Measurements from ENCODE around the gene CD164L2. TPM values are rescaled to one million over a fixed set of nuclear protein-coding genes. Genes with fewer than 3 reads are reported as not detected.

Gene CD164L2
- total RNA-seq, 2 donors from 2014 or later, result 1.6 to 1.8 TPM

- 94 to 96% methylated on average over 7 of the region's 8 CpGs for WGBS, 2 experiments (ENCODE audit: insufficient coverage in 1 of 2, insufficient read length in 1 of 2)
- no peaks in the 10 kb centered on the region for H3K36me3 ChIP-seq (ENCODE audit: control insufficient read depth, insufficient read depth, low read length)
- Mint-ChIP-seq H3K9me3 (peaks cover 5% of the 10 kb centered on the region), H3K27me3 (ENCODE audit: insufficient read depth) (peaks cover 11% of the 10 kb centered on the region), H3K4me1 (peaks cover 13% of the 10 kb centered on the region), H3K4me3 (no peak overlapping the region), H3K36me3 (ENCODE audit: low read depth) (peaks cover 4% of the 10 kb centered on the region), H3K27ac (no peak overlapping the region)
- H3K9ac ChIP-seq (ENCODE audit: extremely low read depth, low read length, poor library complexity, severe bottlenecking), result no peak overlapping the region
- no peak overlapping the region for H3K4me3 ChIP-seq (ENCODE audit: low read length)
- no peak overlapping the region for H3K27ac ChIP-seq (ENCODE audit: low read depth, low read length)
- DNase-seq, result no peak
- no peaks in the 10 kb centered on the region for H3K9me3 ChIP-seq (ENCODE audit: control insufficient read depth, low read length)
- H3K27me3 ChIP-seq (ENCODE audit: control insufficient read depth, insufficient read depth, low read length, poor library complexity, severe bottlenecking), result peaks cover 16% of the 10 kb centered on the region
- no peak for TF ChIP-seq CTCF (conservative IDR thresholded peaks at IDR 0.05)
- no peaks in the 10 kb centered on the region for H3K4me1 ChIP-seq (ENCODE audit: control insufficient read depth, insufficient read depth, low read length)
Measured at GRCh38 chr1:27346357-27346756, 36.8 kb downstream of the CD164L2 start.

GRCh38 chr1:27345272-27345671 lies 37.9 kb downstream of the CD164L2 start:
- peaks cover 1% of the 10 kb centered on the region for H3K9me3 Mint-ChIP-seq
- Histone ChIP-seq H3K9ac (ENCODE audit: extremely low read depth, low read length, poor library complexity, severe bottlenecking) (no peak overlapping the region), H3K27me3 (ENCODE audit: control insufficient read depth, insufficient read depth, low read length, poor library complexity, severe bottlenecking) (peaks cover 8% of the 10 kb centered on the region), H3K4me3 (ENCODE audit: low read length) (no peak overlapping the region), H3K4me1 (ENCODE audit: control insufficient read depth, insufficient read depth, low read length) (no peaks in the 10 kb centered on the region), H3K9me3 (ENCODE audit: control insufficient read depth, low read length) (no peaks in the 10 kb centered on the region), H3K27ac (ENCODE audit: low read depth, low read length) (no peak overlapping the region), H3K36me3 (ENCODE audit: control insufficient read depth, insufficient read depth, low read length) (no peaks in the 10 kb centered on the region)
- H3K36me3 Mint-ChIP-seq (ENCODE audit: low read depth), result peaks cover 4% of the 10 kb centered on the region
- H3K4me1 Mint-ChIP-seq, result peaks cover 19% of the 10 kb centered on the region
- WGBS, 2 experiments (ENCODE audit: insufficient coverage in 1 of 2, insufficient read length in 1 of 2), result 90 to 93% methylated on average over 10 to 12 of the region's 12 CpGs
- DNase-seq, result peak; percentile 36
- H3K27ac Mint-ChIP-seq, result no peak overlapping the region
- peaks cover 3% of the 10 kb centered on the region for H3K27me3 Mint-ChIP-seq (ENCODE audit: insufficient read depth)
- no peak overlapping the region for H3K4me3 Mint-ChIP-seq
- TF ChIP-seq CTCF (conservative IDR thresholded peaks at IDR 0.05), result no peak

- H3K9me3 Mint-ChIP-seq, result no peaks in the 10 kb centered on the region
- peaks cover 4% of the 10 kb centered on the region for H3K36me3 Mint-ChIP-seq (ENCODE audit: low read depth)
- peak; percentile 33 for DNase-seq
- Histone ChIP-seq H3K27me3 (ENCODE audit: control insufficient read depth, insufficient read depth, low read length, poor library complexity, severe bottlenecking) (no peaks in the 10 kb centered on the region), H3K36me3 (ENCODE audit: control insufficient read depth, insufficient read depth, low read length) (no peaks in the 10 kb centered on the region), H3K4me1 (ENCODE audit: control insufficient read depth, insufficient read depth, low read length) (no peaks in the 10 kb centered on the region), H3K9ac (ENCODE audit: extremely low read depth, low read length, poor library complexity, severe bottlenecking) (no peak overlapping the region), H3K4me3 (ENCODE audit: low read length) (no peak overlapping the region), H3K9me3 (ENCODE audit: control insufficient read depth, low read length) (no peaks in the 10 kb centered on the region), H3K27ac (ENCODE audit: low read depth, low read length) (no peak overlapping the region)
- no peak overlapping the region for H3K4me3 Mint-ChIP-seq
- peaks cover 27% of the 10 kb centered on the region for H3K4me1 Mint-ChIP-seq
- no peak for TF ChIP-seq CTCF (conservative IDR thresholded peaks at IDR 0.05)
- H3K27ac Mint-ChIP-seq, result no peak overlapping the region
- WGBS, 2 experiments (ENCODE audit: insufficient coverage in 1 of 2, insufficient read length in 1 of 2), result 86 to 88% methylated on average over 3 to 5 of the region's 5 CpGs
- H3K27me3 Mint-ChIP-seq (ENCODE audit: insufficient read depth), result no peaks in the 10 kb centered on the region
Measured at GRCh38 chr1:27343639-27344025, 39.5 kb downstream of the CD164L2 start.

Measured in endodermal cell (in vitro differentiated cells).